COR-L47 (cell line): ENCODE measurements around the gene RFPL4A.

Experiments used
- DNase-seq: peaks from one replicate; lab custom pipeline; 2025; lab: John Stamatoyannopoulos, UW

Gene RFPL4A

GRCh38 chr19:55802281-55802680 is 43.4 kb downstream of the RFPL4A start:
- DNase-seq = no peak

GRCh38 chr19:55809381-55810058 is 50.6 kb downstream of the RFPL4A start:
- peak; percentile 87 for DNase-seq

GRCh38 chr19:55811340-55811739 is 52.4 kb downstream of the RFPL4A start:
- DNase-seq = no peak

- no peak for DNase-seq
Observed at GRCh38 chr19:55812449-55812848, 53.6 kb downstream of the RFPL4A start.
